Vagina (tissue), 2 donors: ENCODE data around the gene TLE2.

Experiments used
- POLR2AphosphoS5 ChIP-seq, 2 donors: sonication (generic); formaldehyde crosslinking; IDR thresholded peaks; one replicate each; pipeline ENCODE4 v1.9.0; 2017; ENCODE audit warnings: antibody characterized with exemption in 2 of 2, mild to moderate bottlenecking in 2 of 2, low read depth in 1 of 2; ENCODE audit not compliant: insufficient read depth in 1 of 2
- TF ChIP-seq, protein P1 (sequence below), 3 experiments: fragments of 450-650 bp in 2 of 3; fragments of 200-600 bp in 1 of 3; sonication (generic) in 1 of 3; IDR thresholded peaks; one replicate each; pipeline ENCODE4 v1.5.1; 2017 to 2019; ENCODE audit warnings: antibody characterized with exemption in 3 of 3, mild to moderate bottlenecking in 2 of 3, moderate library complexity in 2 of 3

DNA sequence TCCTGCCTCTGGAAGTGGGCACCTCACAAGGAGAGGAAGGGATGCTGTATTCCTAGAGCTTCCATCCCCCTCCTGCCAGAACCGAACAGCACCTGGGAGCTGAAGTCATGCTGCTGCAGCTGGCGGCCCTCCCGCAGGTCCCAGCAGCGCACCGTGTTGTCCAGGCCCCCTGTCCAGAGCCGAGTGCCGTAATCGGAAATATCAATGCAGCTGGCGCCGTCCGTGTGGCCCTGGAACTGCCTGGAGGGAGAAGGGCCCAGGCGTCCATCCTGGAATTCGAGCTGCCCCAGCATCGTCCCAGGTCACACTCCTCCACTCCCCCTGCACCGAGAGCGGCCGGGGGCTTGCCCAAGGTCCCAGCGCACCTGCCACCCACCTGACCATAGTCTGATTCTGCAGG, 23.7 kb downstream of the TLE2 start:
- TF ChIP-seq, protein P1, sequence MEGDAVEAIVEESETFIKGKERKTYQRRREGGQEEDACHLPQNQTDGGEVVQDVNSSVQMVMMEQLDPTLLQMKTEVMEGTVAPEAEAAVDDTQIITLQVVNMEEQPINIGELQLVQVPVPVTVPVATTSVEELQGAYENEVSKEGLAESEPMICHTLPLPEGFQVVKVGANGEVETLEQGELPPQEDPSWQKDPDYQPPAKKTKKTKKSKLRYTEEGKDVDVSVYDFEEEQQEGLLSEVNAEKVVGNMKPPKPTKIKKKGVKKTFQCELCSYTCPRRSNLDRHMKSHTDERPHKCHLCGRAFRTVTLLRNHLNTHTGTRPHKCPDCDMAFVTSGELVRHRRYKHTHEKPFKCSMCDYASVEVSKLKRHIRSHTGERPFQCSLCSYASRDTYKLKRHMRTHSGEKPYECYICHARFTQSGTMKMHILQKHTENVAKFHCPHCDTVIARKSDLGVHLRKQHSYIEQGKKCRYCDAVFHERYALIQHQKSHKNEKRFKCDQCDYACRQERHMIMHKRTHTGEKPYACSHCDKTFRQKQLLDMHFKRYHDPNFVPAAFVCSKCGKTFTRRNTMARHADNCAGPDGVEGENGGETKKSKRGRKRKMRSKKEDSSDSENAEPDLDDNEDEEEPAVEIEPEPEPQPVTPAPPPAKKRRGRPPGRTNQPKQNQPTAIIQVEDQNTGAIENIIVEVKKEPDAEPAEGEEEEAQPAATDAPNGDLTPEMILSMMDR (IDR thresholded peaks at IDR 0.05) = no peak
- TF ChIP-seq POLR2AphosphoS5 (IDR thresholded peaks at IDR 0.05; ENCODE audit: insufficient read depth in 1 of 2, low read depth in 1 of 2) = no peak
